ENCODE data around the gene CACNA1E. TPM values are rescaled to one million over a fixed set of nuclear protein-coding genes. Genes with fewer than 3 reads are reported as not detected.

Gene CACNA1E
- total RNA-seq, 1 donor from 2014 or later, result 0.88 TPM

- Histone ChIP-seq H3K36me3 (no peaks in the 10 kb centered on the region), H3K4me3 (no peak overlapping the region), H3K27ac (replicated peaks) (no peak overlapping the region), H3K27me3 (ENCODE audit: low read depth) (peaks cover 79% of the 10 kb centered on the region), H3K9me3 (replicated peaks) (no peaks in the 10 kb centered on the region), H3K4me1 (peaks cover 9% of the 10 kb centered on the region)
- intact Hi-C loops (cut with micrococcal nuclease), result no loop called here
- no peak for TF ChIP-seq CTCF (IDR thresholded peaks at IDR 0.05; ENCODE audit: borderline replicate concordance)
- DNase-seq, result no peak
These were observed 62.1 kb downstream of the CACNA1E start for GRCh38 chr1:181545395-181545794.

DNA sequence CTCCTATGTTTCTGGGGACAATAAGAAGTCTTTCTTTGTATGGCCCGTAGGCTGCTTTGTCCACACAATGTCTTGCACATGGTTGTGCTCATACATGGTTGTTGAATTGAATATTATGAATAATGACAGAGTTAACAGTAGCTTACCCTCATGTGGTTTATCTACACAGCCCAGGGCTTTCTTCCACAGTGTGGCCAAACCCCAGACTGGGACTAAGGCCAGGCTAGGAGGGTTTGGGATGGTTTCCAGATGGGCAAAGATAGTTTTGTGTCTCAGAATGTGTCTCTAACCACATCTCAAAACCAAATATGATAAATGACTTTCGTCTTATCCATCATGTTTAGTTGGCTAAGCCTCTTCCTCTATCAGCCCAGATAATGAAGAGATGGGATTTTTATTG, 65.2 kb downstream of the CACNA1E start:
- no peaks in the 10 kb centered on the region for H3K9me3 ChIP-seq (replicated peaks)
- peaks cover 99% of the 10 kb centered on the region for H3K27me3 ChIP-seq (ENCODE audit: low read depth)
- no peak overlapping the region for H3K4me3 ChIP-seq
- TF ChIP-seq CTCF (IDR thresholded peaks at IDR 0.05; ENCODE audit: borderline replicate concordance), result no peak
- H3K27ac ChIP-seq (replicated peaks), result no peak overlapping the region
- no peaks in the 10 kb centered on the region for H3K36me3 ChIP-seq
- no peak for DNase-seq
- intact Hi-C loops (cut with micrococcal nuclease), result no loop called here
- no peaks in the 10 kb centered on the region for H3K4me1 ChIP-seq

DNA sequence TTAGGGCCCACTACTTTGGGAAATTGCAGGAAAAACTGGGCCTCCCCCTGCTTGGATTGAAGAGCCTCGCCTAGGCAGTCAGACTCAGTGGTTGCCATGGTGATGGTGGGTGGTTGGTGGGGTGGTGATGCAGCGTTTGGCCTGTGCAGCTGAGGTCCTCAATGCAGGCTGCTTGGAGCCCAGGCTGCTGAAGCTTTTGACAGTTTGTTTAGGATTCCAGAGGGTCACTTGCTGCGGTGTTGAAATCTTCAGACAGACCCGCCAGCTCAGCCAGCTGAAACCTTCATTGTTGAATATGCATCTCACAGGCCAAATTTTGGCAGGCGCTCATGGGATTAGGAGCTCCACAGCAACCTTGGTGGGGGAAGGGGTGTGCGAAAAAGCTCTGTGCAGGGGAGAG, 67.9 kb downstream of the CACNA1E start:
- intact Hi-C loops (cut with micrococcal nuclease), result no loop called here
- TF ChIP-seq CTCF (IDR thresholded peaks at IDR 0.05; ENCODE audit: borderline replicate concordance), result no peak
- peaks cover 99% of the 10 kb centered on the region for H3K27me3 ChIP-seq (ENCODE audit: low read depth)
- H3K9me3 ChIP-seq (replicated peaks), result no peaks in the 10 kb centered on the region
- H3K4me1 ChIP-seq, result no peaks in the 10 kb centered on the region
- H3K27ac ChIP-seq (replicated peaks), result no peak overlapping the region
- H3K36me3 ChIP-seq, result no peaks in the 10 kb centered on the region
- no peak for DNase-seq
- no peak overlapping the region for H3K4me3 ChIP-seq

DNA sequence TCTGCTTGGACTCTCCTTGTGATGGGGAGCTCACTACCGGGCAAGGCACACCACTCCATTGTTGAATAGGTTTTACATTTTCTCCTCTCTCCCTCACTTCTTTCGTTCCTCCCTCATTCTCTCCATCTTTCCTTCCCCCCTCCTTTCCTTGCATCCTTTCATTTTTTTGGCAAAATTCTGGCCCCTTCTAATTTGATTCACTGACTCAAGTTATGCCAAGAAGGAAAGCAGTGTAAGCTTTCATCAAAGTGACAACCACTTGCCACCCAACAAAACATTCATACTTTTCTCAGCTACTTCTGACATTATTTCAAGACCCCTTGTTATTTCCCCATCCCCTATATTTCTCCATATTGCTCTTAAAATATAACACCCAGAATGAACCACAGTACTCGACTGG, 68.4 kb downstream of the CACNA1E start:
- no peaks in the 10 kb centered on the region for H3K36me3 ChIP-seq
- no peak for DNase-seq
- no peaks in the 10 kb centered on the region for H3K9me3 ChIP-seq (replicated peaks)
- H3K27ac ChIP-seq (replicated peaks), result no peak overlapping the region
- TF ChIP-seq CTCF (IDR thresholded peaks at IDR 0.05; ENCODE audit: borderline replicate concordance), result no peak
- peaks cover 99% of the 10 kb centered on the region for H3K27me3 ChIP-seq (ENCODE audit: low read depth)
- H3K4me1 ChIP-seq, result no peaks in the 10 kb centered on the region
- intact Hi-C loops (cut with micrococcal nuclease), result no loop called here
- no peak overlapping the region for H3K4me3 ChIP-seq

DNA sequence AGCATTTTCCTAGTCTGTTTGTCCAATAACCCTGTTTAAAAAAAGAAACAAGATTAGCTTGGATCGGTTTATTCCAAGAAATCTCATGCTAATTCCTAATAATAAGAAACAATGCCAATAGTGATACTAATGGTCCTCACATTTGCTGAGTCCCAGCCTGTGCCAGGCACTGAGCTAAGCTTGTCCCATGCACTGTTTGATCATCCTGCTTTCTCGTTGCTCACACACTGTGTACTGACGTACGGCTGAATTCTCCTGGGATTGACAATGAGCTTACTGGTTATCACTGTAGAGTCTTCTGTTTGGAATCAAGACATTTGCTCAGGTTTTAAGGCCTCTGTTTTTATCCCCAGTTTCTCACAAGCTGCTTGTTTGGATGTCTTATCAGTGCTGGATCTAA, 71.1 kb downstream of the CACNA1E start:
- no peak overlapping the region for H3K27ac ChIP-seq (replicated peaks)
- DNase-seq, result no peak
- H3K9me3 ChIP-seq (replicated peaks), result no peaks in the 10 kb centered on the region
- peaks cover 97% of the 10 kb centered on the region for H3K27me3 ChIP-seq (ENCODE audit: low read depth)
- TF ChIP-seq CTCF (IDR thresholded peaks at IDR 0.05; ENCODE audit: borderline replicate concordance), result no peak
- intact Hi-C loops (cut with micrococcal nuclease), result no loop called here
- peaks cover 7% of the 10 kb centered on the region for H3K4me1 ChIP-seq
- no peaks in the 10 kb centered on the region for H3K36me3 ChIP-seq
- no peak overlapping the region for H3K4me3 ChIP-seq

GRCh38 chr1:181556631-181557030, 73.3 kb downstream of the CACNA1E start:
- Histone ChIP-seq H3K27me3 (ENCODE audit: low read depth) (peaks cover 90% of the 10 kb centered on the region), H3K36me3 (no peaks in the 10 kb centered on the region), H3K4me1 (peaks cover 7% of the 10 kb centered on the region), H3K27ac (replicated peaks) (no peak overlapping the region), H3K4me3 (no peak overlapping the region), H3K9me3 (replicated peaks) (no peaks in the 10 kb centered on the region)
- no peak for DNase-seq
- TF ChIP-seq CTCF (IDR thresholded peaks at IDR 0.05; ENCODE audit: borderline replicate concordance), result no peak
- intact Hi-C loops (cut with micrococcal nuclease), result no loop called here
